Measurements from ENCODE around the gene RAB40C. TPM values are rescaled to one million over a fixed set of nuclear protein-coding genes. Genes with fewer than 3 reads are reported as not detected.

The RAB40C gene
- total RNA-seq = 9.4 TPM
- 10 to 100 TPM; 10.3 to 15.4 (median 13.2) TPM for polyA plus RNA-seq (ENCODE audit: insufficient read depth in 1 of 8, insufficient read length in 8 of 8, low replicate concordance in 1 of 8)
- long read RNA-seq, donor 1, partial matches to known transcripts = 0 of 4 reads
- long read RNA-seq, donor 1, other reads (novel, unspliced or antisense) = 0 of 4 reads
- long read RNA-seq, donor 2, partial matches to known transcripts = 0 of 1 reads
- long read RNA-seq, donor 2, other reads (novel, unspliced or antisense) = 0 of 1 reads
- long read RNA-seq, donor 3, partial matches to known transcripts = 0 of 5 reads
- long read RNA-seq, donor 3, other reads (novel, unspliced or antisense) = 0 of 5 reads
- long read RNA-seq, donor 4, partial matches to known transcripts = 0 of 2 reads
- long read RNA-seq, donor 4, other reads (novel, unspliced or antisense) = 0 of 2 reads
- long read RNA-seq, donor 5, partial matches to known transcripts = 0 of 5 reads
- long read RNA-seq, donor 5, other reads (novel, unspliced or antisense) = 0 of 5 reads
- long read RNA-seq, donor 6, partial matches to known transcripts = 0 of 7 reads
- long read RNA-seq, donor 6, other reads (novel, unspliced or antisense) = 0 of 7 reads
- long read RNA-seq, donor 7, partial matches to known transcripts = 0 of 2 reads
- long read RNA-seq, donor 7, other reads (novel, unspliced or antisense) = 0 of 2 reads
- long read RNA-seq, donor 8, partial matches to known transcripts = 0 of 2 reads
- long read RNA-seq, donor 8, other reads (novel, unspliced or antisense) = 0 of 2 reads
- long read RNA-seq, donor 9, partial matches to known transcripts = 0 of 3 reads
- long read RNA-seq, donor 9, other reads (novel, unspliced or antisense) = 0 of 3 reads
- long read RNA-seq, donor 10, partial matches to known transcripts = 0 of 2 reads
- long read RNA-seq, donor 10, other reads (novel, unspliced or antisense) = 0 of 2 reads
- long read RNA-seq, donor 11 = 0 reads

DNA sequence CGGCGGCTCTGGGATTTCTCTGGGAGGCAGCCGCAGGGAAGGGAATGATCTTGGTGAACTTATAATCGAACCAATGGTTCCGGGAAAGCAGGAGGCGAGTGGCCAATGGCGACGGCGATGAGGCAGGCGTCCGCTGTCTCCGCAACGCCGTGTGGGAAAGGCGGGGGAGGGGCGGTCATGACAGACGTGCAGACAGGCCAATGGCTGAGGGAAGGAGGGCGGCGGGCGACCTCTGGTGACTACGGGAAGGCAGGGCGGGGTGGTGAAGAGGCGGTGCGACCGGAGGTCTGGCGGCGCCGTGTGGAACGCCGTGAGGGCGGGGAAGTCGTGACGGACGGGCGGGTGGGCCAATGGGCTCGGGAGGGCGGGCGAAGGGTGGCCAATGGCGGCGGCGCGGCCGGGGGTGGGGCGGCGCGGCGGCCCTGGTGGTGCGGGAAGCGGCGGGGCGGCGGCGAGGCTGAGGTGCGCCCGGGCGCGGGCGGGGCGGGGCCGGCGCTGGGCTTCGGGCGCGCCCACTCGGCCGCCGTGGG is at the start of gene RAB40C:
Gene RAB40C (plus strand): TSS at position 409 of the 530 bp plus-strand sequence. CDS start 226 bp downstream, outside the sequence.
- Histone ChIP-seq H3K27ac (ENCODE audit: low read length) (peak within 1 kb of the TSS; percentile 99), H3K36me3 (ENCODE audit: control insufficient read depth, insufficient read depth, low read length) (peaks cover 13% of the 10 kb centered on the region), H3K27me3 (ENCODE audit: control insufficient read depth, insufficient read depth, low read length) (peaks cover 4% of the 10 kb centered on the region), H3K4me1 (ENCODE audit: control insufficient read depth, insufficient read depth, low read length) (peaks cover 55% of the 10 kb centered on the region), H3K4me3 (ENCODE audit: low read length) (peak within 1 kb of the TSS; percentile 90), H3K9me3 (replicated peaks; ENCODE audit: control insufficient read depth, low read depth, low read length) (no peaks in the 10 kb centered on the region)
- whole genome bisulfite sequencing (ENCODE audit: insufficient coverage) = under 1% methylated on average over 67 of the region's 67 CpGs
- DNase-seq = peak; percentile 99

DNA sequence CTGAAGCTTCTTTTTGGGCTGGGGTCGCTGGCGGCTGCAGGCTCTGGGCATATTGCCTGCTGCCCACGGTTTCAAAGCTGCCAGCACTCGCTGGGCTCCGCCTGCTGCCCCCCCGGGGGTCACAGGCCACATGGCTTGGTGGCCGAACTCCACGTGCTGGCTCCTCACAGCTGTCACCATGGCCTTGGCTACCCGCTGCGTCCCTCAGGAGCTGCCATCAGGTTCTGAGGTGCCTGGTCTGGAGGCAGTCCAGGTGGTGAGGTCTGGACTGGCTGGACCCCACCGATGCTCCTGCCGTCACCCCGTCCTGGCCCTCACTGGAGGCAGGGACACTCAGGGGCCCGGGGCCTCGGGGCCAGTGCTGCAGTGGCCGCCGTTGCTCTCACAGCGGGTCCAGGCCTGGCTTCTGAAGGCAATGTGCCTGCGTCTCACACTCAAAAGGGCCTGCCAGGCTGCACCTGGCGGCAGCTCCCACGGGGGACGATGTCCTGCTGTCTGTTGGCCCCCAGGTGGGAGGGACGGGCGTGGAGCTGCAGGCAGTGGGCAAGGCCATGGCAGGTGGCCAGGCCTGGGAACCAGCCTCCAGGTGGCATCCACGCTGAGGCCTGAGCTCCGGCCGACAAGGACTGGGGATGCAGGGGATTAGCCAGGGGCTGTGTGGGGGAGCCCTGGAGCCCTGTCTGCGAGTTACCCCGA is 49.1 kb upstream of the RAB40C start:
- Histone ChIP-seq H3K9me3 (replicated peaks; ENCODE audit: control insufficient read depth, low read depth, low read length) (no peaks in the 10 kb centered on the region), H3K36me3 (ENCODE audit: control insufficient read depth, insufficient read depth, low read length) (peaks cover 43% of the 10 kb centered on the region), H3K4me3 (ENCODE audit: low read length) (no peak overlapping the region), H3K27ac (ENCODE audit: low read length) (no peak overlapping the region), H3K4me1 (ENCODE audit: control insufficient read depth, insufficient read depth, low read length) (peaks cover 39% of the 10 kb centered on the region), H3K27me3 (ENCODE audit: control insufficient read depth, insufficient read depth, low read length) (no peaks in the 10 kb centered on the region)
- no peak for DNase-seq
- WGBS (ENCODE audit: insufficient coverage) = 87% methylated on average over 29 of the region's 29 CpGs

GRCh38 chr16:543301-544164 is 46.3 kb upstream of the RAB40C start:
- no peak for DNase-seq
- H3K27ac ChIP-seq (ENCODE audit: low read length) = peak overlapping the region; percentile 20
- peaks cover 31% of the 10 kb centered on the region for H3K36me3 ChIP-seq (ENCODE audit: control insufficient read depth, insufficient read depth, low read length)
- H3K9me3 ChIP-seq (replicated peaks; ENCODE audit: control insufficient read depth, low read depth, low read length) = no peaks in the 10 kb centered on the region
- peaks cover 21% of the 10 kb centered on the region for H3K4me1 ChIP-seq (ENCODE audit: control insufficient read depth, insufficient read depth, low read length)
- 86% methylated on average over 50 of the region's 51 CpGs for WGBS (ENCODE audit: insufficient coverage)
- H3K27me3 ChIP-seq (ENCODE audit: control insufficient read depth, insufficient read depth, low read length) = no peaks in the 10 kb centered on the region
- no peak overlapping the region for H3K4me3 ChIP-seq (ENCODE audit: low read length)

DNA sequence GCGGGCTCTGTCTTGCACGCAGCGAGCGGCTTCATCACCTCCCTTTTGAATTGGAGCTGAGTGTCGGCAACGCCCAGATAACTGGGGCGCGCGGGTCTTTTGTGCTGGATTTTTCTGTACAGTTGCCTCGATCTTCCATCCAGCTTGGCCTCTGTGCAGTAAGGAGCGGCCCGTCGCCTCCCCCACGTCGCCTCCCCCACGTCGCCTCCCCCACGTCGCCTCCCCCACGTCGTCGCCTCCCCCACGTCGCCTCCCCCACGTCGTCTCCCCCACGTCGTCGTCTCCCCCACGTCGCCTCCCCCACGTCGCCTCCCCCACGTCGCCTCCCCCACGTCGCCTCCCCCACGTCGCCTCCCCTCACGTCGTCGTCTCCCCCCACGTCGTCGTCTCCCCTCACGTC is 45.3 kb upstream of the RAB40C start:
- no peak for DNase-seq
- no peak overlapping the region for H3K27ac ChIP-seq (ENCODE audit: low read length)
- no peaks in the 10 kb centered on the region for H3K9me3 ChIP-seq (replicated peaks; ENCODE audit: control insufficient read depth, low read depth, low read length)
- H3K4me1 ChIP-seq (ENCODE audit: control insufficient read depth, insufficient read depth, low read length) = peaks cover 14% of the 10 kb centered on the region
- H3K4me3 ChIP-seq (ENCODE audit: low read length) = no peak overlapping the region
- H3K36me3 ChIP-seq (ENCODE audit: control insufficient read depth, insufficient read depth, low read length) = peaks cover 38% of the 10 kb centered on the region
- 85% methylated on average over 20 of the region's 46 CpGs for WGBS (ENCODE audit: insufficient coverage)
- H3K27me3 ChIP-seq (ENCODE audit: control insufficient read depth, insufficient read depth, low read length) = no peaks in the 10 kb centered on the region

- Histone ChIP-seq H3K27me3 (ENCODE audit: control insufficient read depth, insufficient read depth, low read length) (no peaks in the 10 kb centered on the region), H3K4me1 (ENCODE audit: control insufficient read depth, insufficient read depth, low read length) (peaks cover 5% of the 10 kb centered on the region), H3K27ac (ENCODE audit: low read length) (no peak overlapping the region), H3K36me3 (ENCODE audit: control insufficient read depth, insufficient read depth, low read length) (peaks cover 33% of the 10 kb centered on the region), H3K4me3 (ENCODE audit: low read length) (no peak overlapping the region), H3K9me3 (replicated peaks; ENCODE audit: control insufficient read depth, low read depth, low read length) (no peaks in the 10 kb centered on the region)
- DNase-seq = peak; percentile 70
- 76% methylated on average over 53 of the region's 60 CpGs for WGBS (ENCODE audit: insufficient coverage)
These were observed 42.7 kb upstream of the RAB40C start for GRCh38 chr16:546909-547770.

DNA sequence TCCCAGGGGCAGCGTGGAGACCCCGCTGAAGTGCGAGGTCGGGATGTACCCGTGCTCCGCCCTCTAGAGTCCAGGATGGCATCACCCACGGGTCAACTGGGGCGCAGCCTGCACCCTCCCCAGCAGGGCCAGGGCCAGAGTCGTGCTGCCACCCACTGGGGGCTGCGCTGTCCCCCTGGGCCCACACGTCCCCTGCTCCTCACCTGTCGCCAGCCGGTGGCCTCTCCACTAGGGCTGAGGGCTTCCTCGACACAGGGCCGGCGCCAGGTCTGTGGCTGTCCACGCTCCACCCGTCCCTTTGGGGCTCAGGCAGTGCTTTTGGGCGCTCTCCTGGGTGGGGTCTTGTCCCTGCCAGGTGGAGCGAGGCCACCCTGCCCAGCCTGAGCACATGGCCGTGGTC is 41.3 kb upstream of the RAB40C start:
- H3K27ac ChIP-seq (ENCODE audit: low read length) = no peak overlapping the region
- WGBS (ENCODE audit: insufficient coverage) = 92% methylated on average over 21 of the region's 21 CpGs

GRCh38 chr16:549544-550263 is 40.2 kb upstream of the RAB40C start:
- Histone ChIP-seq H3K9me3 (replicated peaks; ENCODE audit: control insufficient read depth, low read depth, low read length) (no peaks in the 10 kb centered on the region), H3K36me3 (ENCODE audit: control insufficient read depth, insufficient read depth, low read length) (peaks cover 50% of the 10 kb centered on the region), H3K4me3 (ENCODE audit: low read length) (no peak overlapping the region), H3K27ac (ENCODE audit: low read length) (no peak overlapping the region), H3K27me3 (ENCODE audit: control insufficient read depth, insufficient read depth, low read length) (no peaks in the 10 kb centered on the region), H3K4me1 (ENCODE audit: control insufficient read depth, insufficient read depth, low read length) (peaks cover 3% of the 10 kb centered on the region)
- 94% methylated on average over 38 of the region's 54 CpGs for WGBS (ENCODE audit: insufficient coverage)
- DNase-seq = no peak

More for the DNA sequence above, 41.3 kb upstream of the RAB40C start:
- peaks cover 40% of the 10 kb centered on the region for H3K36me3 ChIP-seq (ENCODE audit: control insufficient read depth, insufficient read depth, low read length)
- no peaks in the 10 kb centered on the region for H3K9me3 ChIP-seq (replicated peaks; ENCODE audit: control insufficient read depth, low read depth, low read length)
- no peaks in the 10 kb centered on the region for H3K27me3 ChIP-seq (ENCODE audit: control insufficient read depth, insufficient read depth, low read length)
- DNase-seq = no peak
- H3K4me1 ChIP-seq (ENCODE audit: control insufficient read depth, insufficient read depth, low read length) = peaks cover 3% of the 10 kb centered on the region
- no peak overlapping the region for H3K4me3 ChIP-seq (ENCODE audit: low read length)

- peaks cover 49% of the 10 kb centered on the region for H3K36me3 ChIP-seq (ENCODE audit: control insufficient read depth, insufficient read depth, low read length)
These were observed 38.7 kb upstream of the RAB40C start for GRCh38 chr16:551210-551609.

More at GRCh38 chr16:551210-551609, 38.7 kb upstream of the RAB40C start:
- no peak overlapping the region for H3K27ac ChIP-seq (ENCODE audit: low read length)
- DNase-seq = no peak
- no peaks in the 10 kb centered on the region for H3K27me3 ChIP-seq (ENCODE audit: control insufficient read depth, insufficient read depth, low read length)
- no peaks in the 10 kb centered on the region for H3K9me3 ChIP-seq (replicated peaks; ENCODE audit: control insufficient read depth, low read depth, low read length)
- H3K4me3 ChIP-seq (ENCODE audit: low read length) = no peak overlapping the region
- peaks cover 18% of the 10 kb centered on the region for H3K4me1 ChIP-seq (ENCODE audit: control insufficient read depth, insufficient read depth, low read length)
- 97% methylated on average over 26 of the region's 28 CpGs for WGBS (ENCODE audit: insufficient coverage)
